Large intestine (tissue), 3 donors: ENCODE measurements around the gene SHROOM1. TPM values are rescaled to one million over a fixed set of nuclear protein-coding genes. Genes with fewer than 3 reads are reported as not detected.
"Not testable (repeated sequence)": the region's sequence is repeated elsewhere in the genome, so short reads cannot be mapped to it uniquely, and the experiment has no call there.

Experiments used
- DNase-seq, 2 donors: peaks; one replicate each; pipeline versions ENCODE4 v3.0.0 to v3.0.0-alpha.2; 2013
- H3K27ac ChIP-seq: one replicate; pipeline ENCODE4 v1.5.1; 2013; ENCODE audit warnings: low read length
- H3K27me3 ChIP-seq: 2 replicates; pipeline ENCODE4 v1.6.1; 2013; ENCODE audit warnings: low read length; ENCODE audit not compliant: control insufficient read depth, insufficient read depth
- H3K36me3 ChIP-seq: 2 replicates; pipeline ENCODE4 v1.6.1; 2013; ENCODE audit warnings: low read length; ENCODE audit not compliant: control insufficient read depth, insufficient read depth
- H3K4me1 ChIP-seq: one replicate; pipeline ENCODE4 v1.6.1; 2013; ENCODE audit warnings: low read length; ENCODE audit not compliant: control insufficient read depth, insufficient read depth
- H3K4me3 ChIP-seq: one replicate; pipeline ENCODE4 v1.5.1; 2013; ENCODE audit warnings: low read length
- H3K9me3 ChIP-seq: one replicate; pipeline ENCODE4 v1.6.1; 2013; ENCODE audit warnings: mild to moderate bottlenecking, low read depth, low read length, moderate library complexity; ENCODE audit not compliant: control insufficient read depth
- WGBS: methylation state at CpG from one replicate; pipeline ENCODE4 v1.1.5; 2013; ENCODE audit warnings: low lambda C conversion rate; ENCODE audit not compliant: insufficient coverage; 5-methylcytosine and 5-hydroxymethylcytosine counted together
- polyA plus RNA-seq: library from polyadenylated mRNA; unstranded; fragments of 120-200 nt; gene quantifications from one replicate; pipeline ENCODE4 v1.2.1, GENCODE V29; 2013

SHROOM1 gene
- polyA plus RNA-seq, 1 donor = 15.9 TPM

DNA sequence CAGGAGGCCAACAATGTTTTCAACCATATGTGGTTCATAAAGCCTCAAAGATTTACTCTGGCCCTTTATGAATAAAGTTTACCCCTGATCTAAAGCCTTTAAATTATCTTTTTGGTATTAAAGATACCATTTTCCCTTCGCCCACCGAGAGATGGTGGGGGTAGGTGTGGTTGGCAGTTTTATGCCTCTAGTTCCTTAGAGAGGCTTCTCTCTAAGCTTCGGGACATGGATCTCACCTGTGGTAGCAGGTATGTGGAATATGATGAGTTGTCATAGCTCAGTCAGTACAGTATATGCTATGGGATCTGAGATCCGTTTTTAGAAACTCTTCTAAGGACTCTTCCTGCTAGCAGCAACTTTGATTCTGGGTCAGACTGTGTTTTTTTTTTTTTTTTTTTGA lies 38.3 kb upstream of the SHROOM1 start:
- Histone ChIP-seq H3K36me3 (peaks cover 34% of the 10 kb centered on the region), H3K9me3 (no peaks in the 10 kb centered on the region), H3K4me1 (peaks cover 38% of the 10 kb centered on the region), H3K4me3 (no peak overlapping the region), H3K27ac (no peak overlapping the region), H3K27me3 (no peaks in the 10 kb centered on the region)
- DNase-seq = no peak
- WGBS = no CpG with 5 or more reads among the region's 4 CpGs

DNA sequence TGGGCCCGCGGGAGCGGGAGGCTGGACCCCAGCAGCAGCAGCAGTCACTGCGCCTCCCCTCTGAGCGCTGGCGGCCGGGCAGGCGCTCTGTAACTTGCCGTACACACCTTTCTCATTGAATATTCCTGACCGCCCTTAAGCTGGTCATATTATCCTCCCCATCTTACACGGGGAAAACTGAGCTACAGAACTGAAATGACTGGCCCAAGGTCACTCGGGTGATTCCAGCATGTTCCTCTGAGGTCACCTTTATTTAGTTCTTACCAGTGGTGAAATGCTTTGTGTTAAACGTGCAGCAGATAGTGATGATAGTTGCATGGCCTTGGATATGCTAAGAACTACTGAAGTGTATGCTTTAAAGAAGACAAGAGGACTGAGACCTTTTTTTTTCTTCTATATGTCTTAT lies 36.6 kb upstream of the SHROOM1 start:
- no CpG with 5 or more reads among the region's 13 CpGs for WGBS

DNA sequence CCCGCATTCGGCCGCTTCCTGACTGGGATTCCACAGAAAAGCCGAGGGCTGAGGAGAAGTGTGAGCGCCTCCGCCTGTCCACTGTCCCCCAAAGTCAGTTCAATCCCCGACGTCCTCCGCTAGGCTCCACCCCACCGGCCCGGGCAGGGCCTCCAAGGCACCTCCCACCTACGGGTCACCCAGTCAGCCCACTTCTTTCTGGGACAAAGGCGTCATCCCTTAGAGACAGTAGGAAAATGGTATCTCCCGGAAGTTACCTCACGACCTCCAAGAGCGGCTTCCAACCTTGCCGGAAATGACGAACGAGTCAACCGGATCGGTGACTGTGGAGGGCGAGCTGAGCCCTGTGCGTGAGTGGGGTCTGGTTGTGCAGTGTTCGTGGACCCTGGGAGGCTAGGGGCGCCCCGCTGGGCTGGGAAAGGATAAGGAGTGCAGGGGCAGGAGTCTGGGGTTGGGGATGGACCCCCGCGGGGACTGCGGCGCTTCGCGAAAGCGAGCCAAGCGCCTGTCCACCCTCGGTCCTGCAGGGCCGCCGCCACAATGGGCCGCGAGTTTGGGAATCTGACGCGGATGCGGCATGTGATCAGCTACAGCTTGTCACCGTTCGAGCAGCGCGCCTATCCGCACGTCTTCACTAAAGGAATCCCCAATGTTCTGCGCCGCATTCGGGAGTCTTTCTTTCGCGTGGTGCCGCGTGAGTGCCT lies 36.0 kb upstream of the SHROOM1 start, which contains the start of the genes GDF9 and UQCRQ:
GDF9 (minus strand) TSS at position 128 of the 704 bp plus-strand sequence. CDS start 1,936 bp downstream, outside the sequence.
UQCRQ (plus strand) TSS at position 301 of the 704 bp plus-strand sequence; CDS start at position 541, 240 bp downstream.
- WGBS = no CpG with 5 or more reads among the region's 55 CpGs
- H3K36me3 ChIP-seq = peaks cover 31% of the 10 kb centered on the region
- no peaks in the 10 kb centered on the region for H3K27me3 ChIP-seq
- peak within 1 kb of the TSS; percentile 95 for H3K27ac ChIP-seq
- H3K4me1 ChIP-seq = peaks cover 20% of the 10 kb centered on the region
- H3K9me3 ChIP-seq = no peaks in the 10 kb centered on the region
- DNase-seq = peak; percentile 99
- peak within 1 kb of the TSS; percentile 95 for H3K4me3 ChIP-seq

More for the DNA sequence above, 36.6 kb upstream of the SHROOM1 start:
- peak overlapping the region; percentile 95 for H3K27ac ChIP-seq
- H3K4me1 ChIP-seq = peaks cover 26% of the 10 kb centered on the region
- no peaks in the 10 kb centered on the region for H3K27me3 ChIP-seq
- H3K36me3 ChIP-seq = peaks cover 34% of the 10 kb centered on the region
- peak overlapping the region; percentile 95 for H3K4me3 ChIP-seq
- H3K9me3 ChIP-seq = no peaks in the 10 kb centered on the region
- no peak for DNase-seq

GRCh38 chr5:132865668-132866341 lies 35.4 kb upstream of the SHROOM1 start:
- Histone ChIP-seq H3K36me3 (peaks cover 26% of the 10 kb centered on the region), H3K4me1 (peaks cover 16% of the 10 kb centered on the region), H3K27me3 (no peaks in the 10 kb centered on the region), H3K9me3 (no peaks in the 10 kb centered on the region), H3K27ac (peak overlapping the region; percentile 95), H3K4me3 (peak overlapping the region; percentile 95)
- WGBS = no CpG with 5 or more reads among the region's 30 CpGs
- DNase-seq = no peak

GRCh38 chr5:132860742-132861141 lies 30.3 kb upstream of the SHROOM1 start:
- no CpG with 5 or more reads among the region's 5 CpGs for WGBS
- Histone ChIP-seq H3K9me3 (no peaks in the 10 kb centered on the region), H3K27ac (no peak overlapping the region)

GRCh38 chr5:132859889-132860437 lies 29.5 kb upstream of the SHROOM1 start:
- no peak overlapping the region for H3K4me3 ChIP-seq
- H3K27ac ChIP-seq = no peak overlapping the region
- no peak for DNase-seq
- no peaks in the 10 kb centered on the region for H3K27me3 ChIP-seq
- peaks cover 3% of the 10 kb centered on the region for H3K4me1 ChIP-seq
- H3K36me3 ChIP-seq = no peaks in the 10 kb centered on the region
- no peaks in the 10 kb centered on the region for H3K9me3 ChIP-seq
- 100% methylated on average over 1 of the region's 2 CpGs for WGBS

More at GRCh38 chr5:132860742-132861141, 30.3 kb upstream of the SHROOM1 start:
- Histone ChIP-seq H3K27me3 (no peaks in the 10 kb centered on the region), H3K4me3 (no peak overlapping the region), H3K36me3 (no peaks in the 10 kb centered on the region), H3K4me1 (peaks cover 6% of the 10 kb centered on the region)
- DNase-seq = no peak

DNA sequence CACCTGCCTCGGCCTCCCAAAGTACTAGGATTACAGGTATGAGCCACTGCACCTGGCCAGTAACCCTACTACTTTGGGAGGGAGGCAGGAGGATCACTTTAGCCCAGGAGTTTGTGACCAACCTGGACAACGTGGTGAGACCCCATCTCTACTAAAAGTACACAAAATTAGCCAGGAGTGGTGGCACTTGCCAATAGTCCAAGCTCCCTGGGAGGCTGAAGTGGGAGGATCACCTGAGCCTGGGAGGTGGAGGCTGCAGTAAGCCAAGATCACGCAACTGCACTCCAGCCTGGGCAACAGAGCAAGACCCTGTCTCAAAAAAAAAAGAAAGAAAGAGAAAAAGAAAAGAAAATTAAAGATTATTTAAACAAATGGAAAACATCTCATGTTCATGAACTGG lies 25.6 kb upstream of the SHROOM1 start:
- Histone ChIP-seq H3K27ac (no peak overlapping the region), H3K27me3 (no peaks in the 10 kb centered on the region), H3K36me3 (no peaks in the 10 kb centered on the region), H3K9me3 (no peaks in the 10 kb centered on the region), H3K4me1 (no peaks in the 10 kb centered on the region), H3K4me3 (no peak overlapping the region)
- DNase-seq = no peak
- WGBS = no CpG with 5 or more reads among the region's 3 CpGs

- not testable (repeated sequence) for H3K4me3 ChIP-seq, H3K27me3 ChIP-seq, H3K4me1 ChIP-seq, DNase-seq, H3K27ac ChIP-seq, H3K9me3 ChIP-seq, H3K36me3 ChIP-seq
- WGBS = no CpG with 5 or more reads among the region's 5 CpGs
Observed at GRCh38 chr5:132854992-132855391, 24.5 kb upstream of the SHROOM1 start.

- Histone ChIP-seq H3K4me1 (peaks cover 9% of the 10 kb centered on the region), H3K27me3 (no peaks in the 10 kb centered on the region), H3K36me3 (no peaks in the 10 kb centered on the region), H3K9me3 (no peaks in the 10 kb centered on the region), H3K27ac (no peak overlapping the region), H3K4me3 (no peak overlapping the region)
- peak in 1 of 2 donors; percentile 50 for DNase-seq
- no CpG with 5 or more reads among the region's 3 CpGs for WGBS
Observed at GRCh38 chr5:132854301-132854700, 23.9 kb upstream of the SHROOM1 start.

DNA sequence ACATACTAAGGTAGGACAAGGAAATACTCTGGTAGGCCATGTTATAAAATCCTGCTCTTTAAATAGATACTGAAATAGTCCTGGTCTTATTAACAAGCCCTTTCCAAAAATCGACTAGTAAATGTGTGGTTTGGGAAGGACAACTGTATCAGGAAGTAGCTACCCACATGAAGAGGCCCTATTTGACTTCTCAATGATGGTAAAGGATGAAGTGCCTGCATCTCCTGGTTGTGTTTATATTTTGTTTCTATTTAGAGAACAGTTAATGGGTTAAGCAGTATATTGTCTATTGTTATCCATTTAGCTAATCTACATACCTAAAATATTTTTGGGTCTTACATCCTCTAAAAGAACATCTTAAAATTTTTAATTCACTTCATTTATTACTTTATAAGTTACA lies 23.3 kb upstream of the SHROOM1 start:
- H3K36me3 ChIP-seq = no peaks in the 10 kb centered on the region
- H3K27ac ChIP-seq = no peak overlapping the region
- no peaks in the 10 kb centered on the region for H3K27me3 ChIP-seq
- no CpG with 5 or more reads among the region's 1 CpG for WGBS
- H3K9me3 ChIP-seq = no peaks in the 10 kb centered on the region
- H3K4me3 ChIP-seq = no peak overlapping the region
- DNase-seq = no peak
- peaks cover 13% of the 10 kb centered on the region for H3K4me1 ChIP-seq
